HCT116 (cell line): Measurements from ENCODE around the gene WFDC1. TPM values are rescaled to one million over a fixed set of nuclear protein-coding genes. Genes with fewer than 3 reads are reported as not detected.

Experiments used
- ATAC-seq: fragments of 200-7000 bp; cut with Tn5 transposase; 2 replicates; pipeline ENCODE4 v1.9.1; 2020; ENCODE audit warnings: mild to moderate bottlenecking, moderate library complexity
- BruUV-seq: library from RNA; stranded (reverse); fragments of 400-500 nt; replicated peaks from 2 replicates; lab custom pipeline; 2021; lab: Mats Ljungman, UMichigan
- CTCF ChIA-PET: fragments of 300-600 bp; sonication (Branson Sonifier 250); formaldehyde crosslinking; loops from one replicate; lab custom pipeline; 2021; ENCODE audit warnings: antibody characterized with exemption; lab: Charles Lee
- POLR2A ChIA-PET: fragments of 300-600, 350-600 bp; sonication (Branson Sonifier 250); formaldehyde crosslinking; loops from one replicate; lab custom pipeline; 2021; ENCODE audit warnings: antibody characterized with exemption; lab: Charles Lee
- RAD21 ChIA-PET, 2 experiments: fragments of 300-600 bp; sonication (Branson Sonifier 250); formaldehyde crosslinking; loops; one replicate each; lab custom pipeline; 2023; ENCODE audit warnings: low total read pairs in 2 of 2; ENCODE audit not compliant: uncharacterized antibody in 2 of 2, unreplicated experiment in 2 of 2, low non-redundant PET in 1 of 2; lab: Charles Lee
- DNase-seq: peaks from one replicate; pipeline ENCODE4 v3.0.0-alpha.2; 2010; ENCODE audit warnings: low read depth, low spot score
- H2AFZ ChIP-seq: fragments of 200-600 bp; shearing (Covaris generic), sonication (generic); 2 replicates; pipeline ENCODE4 v1.6.1; 2017; ENCODE audit warnings: low read depth, mixed run types, mixed read lengths, antibody characterized with exemption, low read length; ENCODE audit not compliant: poor library complexity, severe bottlenecking
- H3K27ac ChIP-seq: 2 replicates; pipeline ENCODE4 v1.5.1; 2012; ENCODE audit warnings: low read depth, low read length
- H3K27me3 ChIP-seq: fragments of 200-600 bp; sonication (generic); 2 replicates; pipeline ENCODE4 v1.6.1; 2016; ENCODE audit warnings: mixed run types, low read length, mixed read lengths; ENCODE audit not compliant: insufficient read depth
- H3K36me3 ChIP-seq, 2 experiments: fragments of 200-500 bp in 1 of 2; fragments of 200-600 bp in 1 of 2; sonication (Bioruptor generic) in 1 of 2; sonication (generic) in 1 of 2; 2 replicates each; pipeline versions ENCODE4 v1.5.1 to v1.6.1; 2014 to 2016; ENCODE audit warnings: low read length in 2 of 2, inconsistent platforms in 1 of 2, mixed read lengths in 1 of 2, mixed run types in 1 of 2; ENCODE audit not compliant: insufficient read depth in 2 of 2, control insufficient read depth in 1 of 2
- H3K4me1 ChIP-seq, 2 experiments: fragments of 200-600 bp in 1 of 2; sonication (generic) in 1 of 2; 2 replicates each; pipeline versions ENCODE4 v1.5.1 to v1.6.1; 2012 to 2017; ENCODE audit warnings: low read length in 2 of 2, inconsistent platforms in 1 of 2, mild to moderate bottlenecking in 1 of 2, mixed read lengths in 1 of 2, mixed run types in 1 of 2, moderate library complexity in 1 of 2; ENCODE audit not compliant: insufficient read depth in 2 of 2, control insufficient read depth in 1 of 2
- H3K4me2 ChIP-seq: fragments of 200-600 bp; sonication (generic); 2 replicates; pipeline ENCODE4 v1.6.1; 2017; ENCODE audit warnings: mixed run types, low read length, mixed read lengths
- H3K4me3 ChIP-seq, 2 experiments: fragments of 200-600 bp in 1 of 2; sonication (generic) in 1 of 2; replicated peaks in 1 of 2; 2 replicates each; pipeline ENCODE4 v1.5.1; 2011 to 2016; ENCODE audit warnings: low read length in 2 of 2, control low read depth in 1 of 2, low read depth in 1 of 2, mild to moderate bottlenecking in 1 of 2, mixed read lengths in 1 of 2, mixed run types in 1 of 2
- H3K79me2 ChIP-seq: fragments of 200-600 bp; sonication (generic); 2 replicates; pipeline ENCODE4 v1.6.1; 2017; ENCODE audit warnings: mild to moderate bottlenecking, mixed run types, low read length, moderate library complexity, mixed read lengths; ENCODE audit not compliant: insufficient read depth
- H3K9ac ChIP-seq: fragments of 200-600 bp; sonication (generic); 2 replicates; pipeline ENCODE4 v1.6.1; 2016; ENCODE audit warnings: low read length, mixed read lengths
- H3K9me2 ChIP-seq: fragments of 200-600 bp; sonication (generic), shearing (Covaris generic); 2 replicates; pipeline ENCODE4 v1.6.1; 2017; ENCODE audit warnings: mixed run types, mild to moderate bottlenecking, moderate library complexity; ENCODE audit not compliant: insufficient read depth
- H3K9me3 ChIP-seq, 2 experiments: fragments of 200-500 bp in 1 of 2; fragments of 200-600 bp in 1 of 2; sonication (Bioruptor generic) in 1 of 2; sonication (generic) in 1 of 2; 2 replicates each; pipeline ENCODE4 v1.6.1; 2014 to 2017; ENCODE audit warnings: low read length in 2 of 2, mixed read lengths in 2 of 2, inconsistent platforms in 1 of 2, low read depth in 1 of 2, mild to moderate bottlenecking in 1 of 2, mixed run types in 1 of 2, moderate library complexity in 1 of 2; ENCODE audit not compliant: control insufficient read depth in 1 of 2, insufficient read depth in 1 of 2
- H4K20me1 ChIP-seq: fragments of 200-600 bp; sonication (generic), shearing (Covaris generic); 2 replicates; pipeline ENCODE4 v1.6.1; 2017; ENCODE audit warnings: mixed run types, mild to moderate bottlenecking, moderate library complexity; ENCODE audit not compliant: insufficient read depth
- CBX3 ChIP-seq: IDR thresholded peaks from 2 replicates; pipeline ENCODE4 v1.6.1; 2012; ENCODE audit warnings: low read depth
- FOSL1 ChIP-seq: IDR thresholded peaks from 2 replicates; pipeline ENCODE4 v1.6.1; 2012; ENCODE audit warnings: low read depth
- POLR2A ChIP-seq: IDR thresholded peaks from 2 replicates; pipeline ENCODE4 v1.7.0; 2011; ENCODE audit warnings: borderline replicate concordance; ENCODE audit not compliant: insufficient read depth, insufficient read length; ENCODE audit errors: extremely low read depth
- SIN3A ChIP-seq: IDR thresholded peaks from 2 replicates; pipeline ENCODE4 v1.6.1; 2012; ENCODE audit warnings: low read depth
- ZBTB33 ChIP-seq: IDR thresholded peaks from 2 replicates; pipeline ENCODE4 v1.6.1; 2011; ENCODE audit warnings: mild to moderate bottlenecking, low read length, moderate library complexity; ENCODE audit not compliant: insufficient replicate concordance; ENCODE audit errors: extremely low read depth
- ZFX ChIP-seq: fragments of 450-650 bp; IDR thresholded peaks from 2 replicates; pipeline ENCODE4 v1.6.1; 2017
- intact Hi-C: fragments of 100-400 bp; cut with micrococcal nuclease; formaldehyde crosslinking; loops from 2 replicates; pipeline ENCODE4 v1.10.0; 2022
- total RNA-seq: library from RNA; stranded (reverse); gene quantifications from one replicate; pipeline ENCODE4 v1.2.1, GENCODE V29; 2021; ENCODE audit not compliant: unreplicated experiment
- TF ChIP-seq, protein P1 (sequence below): IDR thresholded peaks from 2 replicates; pipeline ENCODE4 v1.6.1; 2012; ENCODE audit warnings: low read depth
- TF ChIP-seq, protein P2 (sequence below): IDR thresholded peaks from 2 replicates; pipeline ENCODE4 v1.6.1; 2012

WFDC1 gene
- total RNA-seq, 1 experiment from 2014 or later = 0.42 TPM

- Histone ChIP-seq H3K9ac (no peak overlapping the region), H3K4me2 (no peak overlapping the region), H3K9me3 (no peaks in the 10 kb centered on the region), H3K79me2 (no peaks in the 10 kb centered on the region), H3K27me3 (peaks cover 30% of the 10 kb centered on the region; the same call in 1 of the 2 replicates), H3K36me3 (no peaks in the 10 kb centered on the region), H3K4me3 (no peak overlapping the region), H2AFZ (no peak overlapping the region), H4K20me1 (no peaks in the 10 kb centered on the region), H3K27ac (no peak overlapping the region), H3K4me1 (no peaks in the 10 kb centered on the region), H3K9me2 (no peaks in the 10 kb centered on the region)
- CTCF ChIA-PET = no interaction called here
- no peak for DNase-seq
- TF ChIP-seq CBX3 (no peak), FOSL1 (no peak), POLR2A (no peak), ZFX (no peak), ZBTB33 (no peak), SIN3A (no peak)
- TF ChIP-seq, protein P1, sequence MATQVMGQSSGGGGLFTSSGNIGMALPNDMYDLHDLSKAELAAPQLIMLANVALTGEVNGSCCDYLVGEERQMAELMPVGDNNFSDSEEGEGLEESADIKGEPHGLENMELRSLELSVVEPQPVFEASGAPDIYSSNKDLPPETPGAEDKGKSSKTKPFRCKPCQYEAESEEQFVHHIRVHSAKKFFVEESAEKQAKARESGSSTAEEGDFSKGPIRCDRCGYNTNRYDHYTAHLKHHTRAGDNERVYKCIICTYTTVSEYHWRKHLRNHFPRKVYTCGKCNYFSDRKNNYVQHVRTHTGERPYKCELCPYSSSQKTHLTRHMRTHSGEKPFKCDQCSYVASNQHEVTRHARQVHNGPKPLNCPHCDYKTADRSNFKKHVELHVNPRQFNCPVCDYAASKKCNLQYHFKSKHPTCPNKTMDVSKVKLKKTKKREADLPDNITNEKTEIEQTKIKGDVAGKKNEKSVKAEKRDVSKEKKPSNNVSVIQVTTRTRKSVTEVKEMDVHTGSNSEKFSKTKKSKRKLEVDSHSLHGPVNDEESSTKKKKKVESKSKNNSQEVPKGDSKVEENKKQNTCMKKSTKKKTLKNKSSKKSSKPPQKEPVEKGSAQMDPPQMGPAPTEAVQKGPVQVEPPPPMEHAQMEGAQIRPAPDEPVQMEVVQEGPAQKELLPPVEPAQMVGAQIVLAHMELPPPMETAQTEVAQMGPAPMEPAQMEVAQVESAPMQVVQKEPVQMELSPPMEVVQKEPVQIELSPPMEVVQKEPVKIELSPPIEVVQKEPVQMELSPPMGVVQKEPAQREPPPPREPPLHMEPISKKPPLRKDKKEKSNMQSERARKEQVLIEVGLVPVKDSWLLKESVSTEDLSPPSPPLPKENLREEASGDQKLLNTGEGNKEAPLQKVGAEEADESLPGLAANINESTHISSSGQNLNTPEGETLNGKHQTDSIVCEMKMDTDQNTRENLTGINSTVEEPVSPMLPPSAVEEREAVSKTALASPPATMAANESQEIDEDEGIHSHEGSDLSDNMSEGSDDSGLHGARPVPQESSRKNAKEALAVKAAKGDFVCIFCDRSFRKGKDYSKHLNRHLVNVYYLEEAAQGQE = no peak
- TF ChIP-seq, protein P2, sequence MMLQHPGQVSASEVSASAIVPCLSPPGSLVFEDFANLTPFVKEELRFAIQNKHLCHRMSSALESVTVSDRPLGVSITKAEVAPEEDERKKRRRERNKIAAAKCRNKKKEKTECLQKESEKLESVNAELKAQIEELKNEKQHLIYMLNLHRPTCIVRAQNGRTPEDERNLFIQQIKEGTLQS = no peak
- POLR2A ChIA-PET = no interaction called here
- intact Hi-C loops = no loop called here
- BruUV-seq = no TSS peak
- no peak for ATAC-seq
- RAD21 ChIA-PET = no interaction called here
Measured at GRCh38 chr16:84295203-84295860, 654 bp downstream of the WFDC1 start.
